ENCODE measurements around the gene ZNF341. TPM values are rescaled to one million over a fixed set of nuclear protein-coding genes. Genes with fewer than 3 reads are reported as not detected.
A peak's percentile ranks its signal among the peaks of the same experiment; 100 is the strongest.

ZNF341 gene
- total RNA-seq, 1 donor from 2014 or later = 5.3 TPM

DNA sequence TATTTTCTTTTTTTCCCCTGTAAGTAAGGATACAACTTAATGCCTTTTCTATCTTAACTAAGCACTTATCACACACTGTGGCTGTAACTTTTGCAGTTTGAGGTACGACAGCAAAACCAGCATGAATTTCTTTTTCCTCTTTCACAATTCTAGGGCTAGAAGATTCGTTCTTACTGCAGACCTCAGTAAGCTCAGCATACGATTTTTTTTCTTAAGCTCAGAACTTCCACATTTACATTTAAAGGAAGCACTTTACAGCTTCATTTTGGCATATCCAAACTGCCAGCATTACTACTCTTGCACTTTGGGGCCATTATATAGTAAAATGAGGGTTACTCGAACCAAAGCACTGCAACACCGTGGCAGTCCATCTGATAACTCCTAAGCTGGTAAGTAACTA lies 78.5 kb downstream of the ZNF341 start:
- Mint-ChIP-seq H3K27ac (no peak overlapping the region), H3K36me3 (peaks cover 3% of the 10 kb centered on the region), H3K9me3 (no peaks in the 10 kb centered on the region), H3K4me3 (no peak overlapping the region), H3K27me3 (ENCODE audit: low read depth) (no peaks in the 10 kb centered on the region), H3K4me1 (peaks cover 28% of the 10 kb centered on the region)
- DNase-seq (ENCODE audit: low spot score in 2 of 2, unreplicated experiment in 2 of 2) = no peak
- TF ChIP-seq, protein P1, sequence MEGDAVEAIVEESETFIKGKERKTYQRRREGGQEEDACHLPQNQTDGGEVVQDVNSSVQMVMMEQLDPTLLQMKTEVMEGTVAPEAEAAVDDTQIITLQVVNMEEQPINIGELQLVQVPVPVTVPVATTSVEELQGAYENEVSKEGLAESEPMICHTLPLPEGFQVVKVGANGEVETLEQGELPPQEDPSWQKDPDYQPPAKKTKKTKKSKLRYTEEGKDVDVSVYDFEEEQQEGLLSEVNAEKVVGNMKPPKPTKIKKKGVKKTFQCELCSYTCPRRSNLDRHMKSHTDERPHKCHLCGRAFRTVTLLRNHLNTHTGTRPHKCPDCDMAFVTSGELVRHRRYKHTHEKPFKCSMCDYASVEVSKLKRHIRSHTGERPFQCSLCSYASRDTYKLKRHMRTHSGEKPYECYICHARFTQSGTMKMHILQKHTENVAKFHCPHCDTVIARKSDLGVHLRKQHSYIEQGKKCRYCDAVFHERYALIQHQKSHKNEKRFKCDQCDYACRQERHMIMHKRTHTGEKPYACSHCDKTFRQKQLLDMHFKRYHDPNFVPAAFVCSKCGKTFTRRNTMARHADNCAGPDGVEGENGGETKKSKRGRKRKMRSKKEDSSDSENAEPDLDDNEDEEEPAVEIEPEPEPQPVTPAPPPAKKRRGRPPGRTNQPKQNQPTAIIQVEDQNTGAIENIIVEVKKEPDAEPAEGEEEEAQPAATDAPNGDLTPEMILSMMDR (IDR thresholded peaks at IDR 0.05; ENCODE audit: unreplicated experiment) = no peak

DNA sequence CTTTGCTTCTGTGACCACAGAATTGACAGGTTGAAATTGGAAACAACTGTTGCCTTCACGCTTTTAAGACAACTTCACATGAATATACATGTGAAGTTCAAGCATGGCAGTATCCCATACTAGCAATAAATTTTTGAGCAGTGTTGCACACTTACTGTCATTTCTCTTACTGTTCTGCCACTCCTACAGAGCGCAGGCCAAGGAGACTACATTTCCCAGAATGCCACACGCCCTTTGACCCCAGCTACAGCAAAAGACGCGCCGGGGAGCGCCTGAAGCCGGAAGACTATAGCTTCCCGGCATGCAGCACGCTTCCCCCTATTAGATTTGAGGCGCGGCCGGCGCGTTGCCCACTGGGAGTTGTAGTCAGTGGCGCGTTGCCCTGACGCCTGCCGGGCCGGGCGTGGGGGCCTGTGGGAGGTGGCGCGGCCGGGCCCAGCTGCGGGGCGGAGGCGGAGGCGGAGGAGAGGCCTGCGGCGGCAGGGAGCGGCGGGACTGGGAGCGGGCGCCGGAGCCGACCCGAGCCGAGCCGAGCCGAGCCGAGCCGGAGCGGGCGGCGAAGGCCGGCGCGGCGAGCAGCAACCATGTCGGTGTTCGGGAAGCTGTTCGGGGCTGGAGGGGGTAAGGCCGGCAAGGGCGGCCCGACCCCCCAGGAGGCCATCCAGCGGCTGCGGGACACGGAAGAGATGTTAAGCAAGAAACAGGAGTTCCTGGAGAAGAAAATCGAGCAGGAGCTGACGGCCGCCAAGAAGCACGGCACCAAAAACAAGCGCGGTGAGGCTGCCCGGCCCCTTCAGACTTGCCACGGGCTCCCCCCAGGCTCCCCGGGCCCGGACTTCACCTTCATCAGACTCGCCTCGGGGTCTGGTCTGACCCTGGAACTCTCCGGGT lies 79.3 kb downstream of the ZNF341 start, which contains the start of gene CHMP4B:
TSS of gene CHMP4B (plus strand) at position 464 of the 891 bp plus-strand sequence. CDS start at position 585, 121 bp downstream.
- peaks cover 4% of the 10 kb centered on the region for H3K36me3 Mint-ChIP-seq
- TF ChIP-seq, protein P1 (IDR thresholded peaks at IDR 0.05; ENCODE audit: unreplicated experiment) = no peak
- H3K27ac Mint-ChIP-seq = peak within 1 kb of the TSS; percentile 98

DNA sequence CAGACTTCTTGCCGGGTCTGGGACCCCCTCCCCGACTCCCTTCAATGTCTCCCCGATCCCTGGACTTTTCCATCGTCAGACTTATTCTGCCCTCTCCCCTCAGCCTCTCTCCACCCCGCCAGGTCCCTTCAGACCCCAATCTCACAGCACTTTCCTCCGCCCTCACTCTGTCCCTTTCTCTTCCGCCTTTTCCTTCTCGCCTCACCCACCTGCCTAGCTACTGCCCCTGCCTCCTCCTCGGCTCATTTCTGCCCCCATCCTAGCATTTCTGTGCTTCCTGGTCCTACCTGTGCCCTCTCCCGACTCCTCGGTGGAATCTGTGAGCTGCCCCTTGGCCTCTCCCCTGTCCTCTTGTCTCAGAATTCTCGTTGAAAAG lies 80.0 kb downstream of the ZNF341 start:
- Mint-ChIP-seq H3K9me3 (no peaks in the 10 kb centered on the region), H3K27ac (peak overlapping the region; percentile 98), H3K36me3 (peaks cover 4% of the 10 kb centered on the region), H3K27me3 (ENCODE audit: low read depth) (no peaks in the 10 kb centered on the region), H3K4me1 (peaks cover 29% of the 10 kb centered on the region), H3K4me3 (peak overlapping the region; percentile 94)
- TF ChIP-seq, protein P1 (IDR thresholded peaks at IDR 0.05; ENCODE audit: unreplicated experiment) = no peak
- no peak for DNase-seq (ENCODE audit: low spot score in 2 of 2, unreplicated experiment in 2 of 2)

More for the DNA sequence above, 79.3 kb downstream of the ZNF341 start, which contains the start of gene CHMP4B:
- Mint-ChIP-seq H3K4me1 (peaks cover 26% of the 10 kb centered on the region), H3K4me3 (peak within 1 kb of the TSS; percentile 94), H3K27me3 (ENCODE audit: low read depth) (no peaks in the 10 kb centered on the region), H3K9me3 (no peaks in the 10 kb centered on the region)
- DNase-seq (ENCODE audit: low spot score in 2 of 2, unreplicated experiment in 2 of 2) = peak; percentile 98

DNA sequence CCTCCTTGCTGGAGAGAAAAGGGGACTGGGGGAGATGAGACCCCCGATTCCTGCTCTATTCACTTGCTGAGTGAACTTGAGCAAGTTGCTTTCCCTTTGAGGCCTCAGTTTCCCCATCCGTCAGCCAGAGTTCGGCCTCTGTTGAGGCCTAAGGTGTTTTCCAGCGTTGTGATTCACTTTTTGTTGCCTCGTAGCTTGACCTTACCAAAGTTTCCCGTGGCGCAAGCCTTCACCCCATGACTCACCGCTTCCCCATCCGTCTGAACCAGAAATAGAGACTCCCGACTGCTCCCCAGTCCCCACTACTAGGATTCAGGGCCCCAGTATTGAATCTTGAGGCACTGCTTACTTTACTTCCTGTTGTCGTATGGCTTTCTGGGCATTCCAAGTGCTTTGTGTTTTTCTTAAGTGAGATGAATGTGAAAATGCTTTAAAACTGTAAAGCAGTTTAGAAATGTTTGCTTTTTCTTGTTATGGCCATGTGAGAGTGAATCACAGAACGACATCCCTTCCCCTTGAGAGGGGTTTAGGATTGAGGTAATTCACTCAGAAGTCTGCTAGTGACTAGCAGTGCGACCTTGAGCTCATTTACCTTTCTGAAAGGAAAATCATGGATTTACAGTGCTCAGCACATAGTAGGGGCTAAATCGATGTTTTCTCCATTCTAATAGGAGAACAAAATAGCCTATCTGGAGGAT lies 80.5 kb downstream of the ZNF341 start:
- Mint-ChIP-seq H3K27ac (peak overlapping the region; percentile 98), H3K36me3 (peaks cover 4% of the 10 kb centered on the region), H3K4me1 (peaks cover 33% of the 10 kb centered on the region), H3K4me3 (peak overlapping the region; percentile 94), H3K27me3 (ENCODE audit: low read depth) (no peaks in the 10 kb centered on the region), H3K9me3 (no peaks in the 10 kb centered on the region)
- no peak for DNase-seq (ENCODE audit: low spot score in 2 of 2, unreplicated experiment in 2 of 2)
- TF ChIP-seq, protein P1 (IDR thresholded peaks at IDR 0.05; ENCODE audit: unreplicated experiment) = no peak

- Mint-ChIP-seq H3K9me3 (no peaks in the 10 kb centered on the region), H3K4me3 (peak overlapping the region; percentile 94), H3K4me1 (peaks cover 40% of the 10 kb centered on the region), H3K27ac (peak overlapping the region; percentile 98), H3K36me3 (peaks cover 4% of the 10 kb centered on the region), H3K27me3 (ENCODE audit: low read depth) (no peaks in the 10 kb centered on the region)
- TF ChIP-seq, protein P1 (IDR thresholded peaks at IDR 0.05; ENCODE audit: unreplicated experiment) = no peak
- DNase-seq (ENCODE audit: low spot score in 2 of 2, unreplicated experiment in 2 of 2) = no peak
These were observed 81.2 kb downstream of the ZNF341 start for GRCh38 chr20:33812908-33813462.
